Spinal cord (tissue), 10 donors: ENCODE data around the gene USP9X. TPM values are rescaled to one million over a fixed set of nuclear protein-coding genes. Genes with fewer than 3 reads are reported as not detected.
"Not testable (repeated sequence)": the region's sequence is repeated elsewhere in the genome, so short reads cannot be mapped to it uniquely, and the experiment has no call there.

ENCODE experiments used
- DNase-seq, 6 donors: peaks; one replicate each; pipeline versions ENCODE4 v3.0.0 to v3.0.0-alpha.2; 2013 to 2015; ENCODE audit warnings: low spot score in 6 of 6, low read depth in 4 of 6
- H3K27ac ChIP-seq: one replicate; pipeline ENCODE4 v1.5.1; 2013; ENCODE audit warnings: low read depth, low read length, control low read depth
- H3K27me3 ChIP-seq: one replicate; pipeline ENCODE4 v1.6.1; 2013; ENCODE audit warnings: low read length; ENCODE audit not compliant: control insufficient read depth, insufficient read depth
- H3K36me3 ChIP-seq: one replicate; pipeline ENCODE4 v1.6.1; 2013; ENCODE audit warnings: low read length; ENCODE audit not compliant: control insufficient read depth, insufficient read depth
- H3K4me1 ChIP-seq: one replicate; pipeline ENCODE4 v1.6.1; 2013; ENCODE audit warnings: low read length; ENCODE audit not compliant: control insufficient read depth, insufficient read depth
- H3K4me3 ChIP-seq: one replicate; pipeline ENCODE4 v1.5.1; 2013; ENCODE audit warnings: low read depth, low read length, control low read depth
- H3K9me3 ChIP-seq: one replicate; pipeline ENCODE4 v1.6.1; 2013; ENCODE audit warnings: low read length; ENCODE audit not compliant: control insufficient read depth, insufficient read depth
- WGBS: methylation state at CpG from one replicate; pipeline ENCODE4 v1.1.5; 2013; ENCODE audit warnings: missing lambda C conversion rate; ENCODE audit not compliant: insufficient coverage; 5-methylcytosine and 5-hydroxymethylcytosine counted together
- polyA plus RNA-seq, 2 donors: library from polyadenylated mRNA; unstranded; fragments of 120-200 nt; gene quantifications; one replicate each; pipeline ENCODE4 v1.2.1, GENCODE V29; 2013; ENCODE audit not compliant: insufficient read length in 2 of 2
- total RNA-seq, 2 donors: library from RNA; depleted of rRNA in 1 of 2; stranded (reverse); fragments of 120-200 nt in 1 of 2; fragments of >200 nt in 1 of 2; gene quantifications; one replicate each; pipeline versions ENCODE4 v1.2.3 to v1.2.4, GENCODE V29; 2013 to 2014
- donor health status: healthy.

Gene USP9X
- total and polyA plus RNA-seq, 4 donors: 41.2 to 202 (median 66.5) TPM

GRCh38 chrX:41189156-41189555 is 103.9 kb downstream of the USP9X start:
- Histone ChIP-seq H3K4me3 (no peak overlapping the region), H3K4me1 (no peaks in the 10 kb centered on the region), H3K9me3 (no peaks in the 10 kb centered on the region), H3K36me3 (peaks cover 2% of the 10 kb centered on the region), H3K27me3 (no peaks in the 10 kb centered on the region), H3K27ac (no peak overlapping the region)
- WGBS: no CpG with 5 or more reads among the region's 1 CpG
- DNase-seq: peak in 1 of 6 donors; percentile 60

GRCh38 chrX:41192880-41193279 is 107.6 kb downstream of the USP9X start:
- H3K27ac ChIP-seq: no peak overlapping the region
- H3K4me1 ChIP-seq: no peaks in the 10 kb centered on the region
- 91% methylated on average over 2 of the region's 3 CpGs for WGBS
- DNase-seq: no peak
- H3K27me3 ChIP-seq: no peaks in the 10 kb centered on the region
- peaks cover 6% of the 10 kb centered on the region for H3K36me3 ChIP-seq
- H3K4me3 ChIP-seq: no peak overlapping the region
- H3K9me3 ChIP-seq: no peaks in the 10 kb centered on the region

GRCh38 chrX:41198410-41198809 is 113.2 kb downstream of the USP9X start:
- DNase-seq: no peak
- Histone ChIP-seq H3K27ac (no peak overlapping the region), H3K36me3 (peaks cover 10% of the 10 kb centered on the region), H3K4me3 (no peak overlapping the region), H3K27me3 (no peaks in the 10 kb centered on the region), H3K4me1 (no peaks in the 10 kb centered on the region), H3K9me3 (no peaks in the 10 kb centered on the region)
- no CpG with 5 or more reads among the region's 1 CpG for WGBS

- 93% methylated on average over 4 of the region's 7 CpGs for WGBS
- Histone ChIP-seq H3K36me3 (peaks cover 8% of the 10 kb centered on the region), H3K4me3 (no peak overlapping the region), H3K4me1 (no peaks in the 10 kb centered on the region), H3K27ac (no peak overlapping the region), H3K9me3 (no peaks in the 10 kb centered on the region), H3K27me3 (no peaks in the 10 kb centered on the region)
- no peak for DNase-seq
Measured at GRCh38 chrX:41200785-41201184, 115.5 kb downstream of the USP9X start.

- no CpG with 5 or more reads among the region's 1 CpG for WGBS
- Histone ChIP-seq H3K27ac (no peak overlapping the region), H3K36me3 (peaks cover 28% of the 10 kb centered on the region)
Measured at GRCh38 chrX:41209853-41210252, 124.6 kb downstream of the USP9X start.

GRCh38 chrX:41224605-41225004 is 139.4 kb downstream of the USP9X start:
- no peaks in the 10 kb centered on the region for H3K4me1 ChIP-seq

More at GRCh38 chrX:41209853-41210252, 124.6 kb downstream of the USP9X start:
- no peak for DNase-seq
- Histone ChIP-seq H3K9me3 (peaks cover 5% of the 10 kb centered on the region), H3K27me3 (no peaks in the 10 kb centered on the region), H3K4me3 (no peak overlapping the region), H3K4me1 (no peaks in the 10 kb centered on the region)

GRCh38 chrX:41233988-41234387 is 148.7 kb downstream of the USP9X start:
- H3K9me3 ChIP-seq: no peaks in the 10 kb centered on the region
- H3K27ac ChIP-seq: no peak overlapping the region
- DNase-seq: no peak
- no peaks in the 10 kb centered on the region for H3K4me1 ChIP-seq
- H3K4me3 ChIP-seq: no peak overlapping the region
- H3K36me3 ChIP-seq: peaks cover 6% of the 10 kb centered on the region
- H3K27me3 ChIP-seq: no peaks in the 10 kb centered on the region

More at GRCh38 chrX:41224605-41225004, 139.4 kb downstream of the USP9X start:
- Histone ChIP-seq H3K4me3 (no peak overlapping the region), H3K9me3 (no peaks in the 10 kb centered on the region), H3K27me3 (no peaks in the 10 kb centered on the region), H3K27ac (no peak overlapping the region), H3K36me3 (peaks cover 12% of the 10 kb centered on the region)
- DNase-seq: no peak
- no CpG with 5 or more reads among the region's 5 CpGs for WGBS

GRCh38 chrX:41234471-41234870 is 149.2 kb downstream of the USP9X start:
- 93% methylated on average over 10 of the region's 13 CpGs for WGBS
- not testable (repeated sequence) for H3K27me3 ChIP-seq, DNase-seq, H3K27ac ChIP-seq, H3K4me3 ChIP-seq, H3K4me1 ChIP-seq, H3K9me3 ChIP-seq, H3K36me3 ChIP-seq

- no peak for DNase-seq
- WGBS: 83% methylated on average over 1 of the region's 2 CpGs
Measured at GRCh38 chrX:41234962-41235361, 149.7 kb downstream of the USP9X start.

GRCh38 chrX:41236629-41237028 is 151.4 kb downstream of the USP9X start:
- H3K4me3 ChIP-seq: no peak overlapping the region
- no peaks in the 10 kb centered on the region for H3K9me3 ChIP-seq
- H3K36me3 ChIP-seq: no peaks in the 10 kb centered on the region
- DNase-seq: no peak
- H3K27ac ChIP-seq: no peak overlapping the region
- H3K4me1 ChIP-seq: no peaks in the 10 kb centered on the region
- H3K27me3 ChIP-seq: no peaks in the 10 kb centered on the region

More at GRCh38 chrX:41234962-41235361, 149.7 kb downstream of the USP9X start:
- Histone ChIP-seq H3K27me3 (no peaks in the 10 kb centered on the region), H3K4me1 (no peaks in the 10 kb centered on the region), H3K36me3 (peaks cover 3% of the 10 kb centered on the region), H3K4me3 (no peak overlapping the region), H3K9me3 (no peaks in the 10 kb centered on the region), H3K27ac (no peak overlapping the region)
